ENCODE measurements around the gene CIZ1. TPM values are rescaled to one million over a fixed set of nuclear protein-coding genes. Genes with fewer than 3 reads are reported as not detected.

CIZ1 gene, protein sequence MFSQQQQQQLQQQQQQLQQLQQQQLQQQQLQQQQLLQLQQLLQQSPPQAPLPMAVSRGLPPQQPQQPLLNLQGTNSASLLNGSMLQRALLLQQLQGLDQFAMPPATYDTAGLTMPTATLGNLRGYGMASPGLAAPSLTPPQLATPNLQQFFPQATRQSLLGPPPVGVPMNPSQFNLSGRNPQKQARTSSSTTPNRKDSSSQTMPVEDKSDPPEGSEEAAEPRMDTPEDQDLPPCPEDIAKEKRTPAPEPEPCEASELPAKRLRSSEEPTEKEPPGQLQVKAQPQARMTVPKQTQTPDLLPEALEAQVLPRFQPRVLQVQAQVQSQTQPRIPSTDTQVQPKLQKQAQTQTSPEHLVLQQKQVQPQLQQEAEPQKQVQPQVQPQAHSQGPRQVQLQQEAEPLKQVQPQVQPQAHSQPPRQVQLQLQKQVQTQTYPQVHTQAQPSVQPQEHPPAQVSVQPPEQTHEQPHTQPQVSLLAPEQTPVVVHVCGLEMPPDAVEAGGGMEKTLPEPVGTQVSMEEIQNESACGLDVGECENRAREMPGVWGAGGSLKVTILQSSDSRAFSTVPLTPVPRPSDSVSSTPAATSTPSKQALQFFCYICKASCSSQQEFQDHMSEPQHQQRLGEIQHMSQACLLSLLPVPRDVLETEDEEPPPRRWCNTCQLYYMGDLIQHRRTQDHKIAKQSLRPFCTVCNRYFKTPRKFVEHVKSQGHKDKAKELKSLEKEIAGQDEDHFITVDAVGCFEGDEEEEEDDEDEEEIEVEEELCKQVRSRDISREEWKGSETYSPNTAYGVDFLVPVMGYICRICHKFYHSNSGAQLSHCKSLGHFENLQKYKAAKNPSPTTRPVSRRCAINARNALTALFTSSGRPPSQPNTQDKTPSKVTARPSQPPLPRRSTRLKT
- polyA plus RNA-seq (2011; rRNA removed) (26.9 and 45.6 TPM in 2 replicates), polyA minus RNA-seq (2011; rRNA and poly(A)+ RNA removed) (53.4 and 74.6 TPM in 2 replicates)

DNA sequence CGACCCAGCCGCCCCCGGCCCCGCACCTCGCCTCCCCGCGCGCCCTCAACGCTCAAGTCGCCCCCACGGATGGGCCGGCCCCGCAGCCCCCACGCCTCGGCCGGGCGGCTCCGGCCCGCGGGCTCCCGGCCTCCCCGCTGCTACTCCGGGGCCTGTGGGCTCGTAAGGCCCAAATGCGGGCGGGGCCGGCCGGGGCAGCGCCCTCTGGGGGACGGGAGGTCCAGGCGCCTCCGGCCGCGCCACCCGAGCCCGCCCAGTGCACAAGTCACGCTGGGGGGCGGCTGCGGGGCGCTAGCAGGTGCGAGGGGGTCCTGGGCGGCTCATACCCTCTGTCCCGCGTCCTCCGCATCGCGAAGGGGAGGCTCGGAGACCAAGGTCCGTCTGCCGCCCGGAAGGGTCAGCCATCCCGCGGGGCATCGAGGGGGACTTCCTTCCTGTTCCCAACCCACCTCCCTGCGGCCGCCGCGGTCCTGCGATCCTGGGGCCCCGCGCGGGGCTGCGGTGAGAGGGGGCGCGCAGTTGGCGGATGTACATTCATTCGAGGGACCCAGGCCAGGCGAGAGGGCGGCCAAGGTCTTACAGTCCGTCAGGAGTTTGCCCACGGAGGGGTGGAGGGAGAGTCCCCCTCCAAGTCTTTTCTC lies at the start of gene CIZ1:
CIZ1 (minus strand) TSS at position 167 of the 641 bp plus-strand sequence. CDS start 715 bp downstream, outside the sequence.
- no peaks in the 10 kb centered on the region for H3K9me3 ChIP-seq (ENCODE audit: control insufficient read depth, insufficient read depth, low read length)
- no peak for DNase-seq (ENCODE audit: low read depth, low spot score)
- CTCF ChIA-PET = interaction anchor here (0.6 to 1.9 kb wide), 6 partner anchors 9 to 74 kb away, joined by 3 to 13 read pairs (median 8); no protein-coding TSS in a partner anchor
- POLR2A ChIA-PET = interaction anchor here (1.0 to 1.6 kb wide), 3 partner anchors 9 to 21 kb away, joined by 3 to 9 read pairs (median 4); no protein-coding TSS in a partner anchor
- no peaks in the 10 kb centered on the region for H3K27me3 ChIP-seq (ENCODE audit: control insufficient read depth, insufficient read depth, low read length)
- peak; percentile 65 for TF ChIP-seq CTCF (IDR thresholded peaks at IDR 0.05; ENCODE audit: low read depth, low read length)
- peak within 1 kb of the TSS; percentile 83 for H3K4me3 ChIP-seq (ENCODE audit: low read depth, low read length)
- H3K27ac ChIP-seq (ENCODE audit: low read depth, low read length) = peak within 1 kb of the TSS; percentile 31

DNA sequence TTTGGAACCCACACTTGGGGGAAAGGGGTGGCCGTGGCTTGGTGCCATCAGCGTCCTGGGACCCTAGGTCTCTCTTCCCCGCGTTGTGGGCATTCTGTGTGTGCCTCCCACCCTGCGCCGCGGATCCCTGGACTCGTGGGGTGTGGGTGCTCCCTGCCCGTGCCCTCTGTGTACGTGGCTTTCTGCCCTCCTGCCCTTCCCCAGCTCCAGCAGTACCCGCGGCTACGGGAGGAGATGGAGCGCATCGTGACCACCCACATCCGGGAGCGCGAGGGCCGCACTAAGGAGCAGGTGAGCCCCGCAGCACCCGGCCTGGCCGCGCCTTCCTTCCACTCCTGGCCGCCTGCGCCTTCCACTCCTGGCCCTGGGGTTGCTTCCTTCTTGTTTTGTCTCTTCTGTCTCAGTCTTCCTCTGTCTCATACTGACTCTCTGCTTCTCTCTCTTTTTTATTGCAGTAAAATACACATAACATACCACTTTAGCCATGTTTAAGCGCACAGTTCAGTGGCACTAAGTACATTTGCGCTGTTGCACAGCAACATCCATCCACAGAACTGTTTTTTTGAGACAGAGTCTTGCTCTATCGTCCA lies 42.5 kb upstream of the CIZ1 start:
- DNase-seq (ENCODE audit: low read depth, low spot score) = no peak
- TF ChIP-seq CTCF (IDR thresholded peaks at IDR 0.05; ENCODE audit: low read depth, low read length) = no peak
- H3K27ac ChIP-seq (ENCODE audit: low read depth, low read length) = no peak overlapping the region
- H3K9me3 ChIP-seq (ENCODE audit: control insufficient read depth, insufficient read depth, low read length) = no peaks in the 10 kb centered on the region
- H3K4me3 ChIP-seq (ENCODE audit: low read depth, low read length) = no peak overlapping the region
- POLR2A ChIA-PET = no interaction called here
- CTCF ChIA-PET = no interaction called here
- no peaks in the 10 kb centered on the region for H3K27me3 ChIP-seq (ENCODE audit: control insufficient read depth, insufficient read depth, low read length)

DNA sequence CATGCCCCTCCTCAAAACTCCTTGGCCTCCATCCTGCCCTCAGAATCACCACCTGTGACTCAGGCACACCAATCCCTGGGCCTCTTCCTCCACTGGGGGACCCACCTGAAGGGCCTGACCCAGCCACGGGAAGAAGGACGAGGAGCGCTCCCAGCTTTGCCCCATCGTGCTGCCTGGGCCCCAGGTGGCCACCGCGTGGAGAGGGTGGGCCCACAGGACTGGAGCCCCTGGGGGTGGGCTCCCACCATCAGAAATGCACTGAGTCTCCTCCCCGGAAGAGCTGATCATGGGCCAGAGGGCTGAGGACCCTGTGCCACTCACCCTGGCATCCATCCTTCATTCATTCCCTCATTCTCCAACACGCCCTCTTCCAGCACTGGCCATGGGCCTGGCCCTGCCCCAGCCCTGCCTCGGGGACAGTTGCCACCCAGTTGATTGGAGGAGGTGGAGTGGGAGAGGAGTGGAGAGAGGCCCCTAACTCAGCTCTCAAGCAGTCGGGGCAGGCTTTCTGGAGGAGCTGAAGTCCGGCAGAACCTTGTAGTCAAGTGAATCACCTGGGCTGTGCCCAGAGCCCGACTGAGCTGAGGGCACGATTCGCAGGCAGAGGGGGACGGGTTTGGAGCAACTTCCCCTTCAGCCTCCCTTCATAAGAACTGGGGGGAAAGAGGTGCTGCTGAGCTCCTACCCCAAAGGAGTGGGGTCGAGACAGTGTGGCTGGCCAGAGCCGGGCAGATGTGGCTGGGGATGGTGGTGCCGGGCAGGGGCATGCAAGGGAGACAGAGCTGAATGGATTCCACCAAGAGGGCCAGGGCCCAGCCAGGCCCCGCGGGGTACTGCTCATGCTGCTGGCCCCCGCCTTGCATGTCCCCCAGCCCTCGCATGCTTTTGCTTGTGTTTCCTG lies 41.4 kb upstream of the CIZ1 start:
- H3K4me3 ChIP-seq (ENCODE audit: low read depth, low read length) = no peak overlapping the region
- H3K27ac ChIP-seq (ENCODE audit: low read depth, low read length) = no peak overlapping the region
- TF ChIP-seq CTCF (IDR thresholded peaks at IDR 0.05; ENCODE audit: low read depth, low read length) = no peak
- H3K27me3 ChIP-seq (ENCODE audit: control insufficient read depth, insufficient read depth, low read length) = no peaks in the 10 kb centered on the region
- DNase-seq (ENCODE audit: low read depth, low spot score) = no peak
- POLR2A ChIA-PET = interaction anchor here (1.6 kb wide), 1 partner anchor 12 kb away, joined by 6 read pairs; no protein-coding TSS in a partner anchor
- no peaks in the 10 kb centered on the region for H3K9me3 ChIP-seq (ENCODE audit: control insufficient read depth, insufficient read depth, low read length)
- CTCF ChIA-PET = no interaction called here
